H1 (cell line): ENCODE measurements around the gene PTBP1.

Source experiments
- CTCF ChIP-seq, 3 experiments: IDR thresholded peaks; 1 replicate in 2 of 3; 2 replicates in 1 of 3; pipeline versions ENCODE4 v1.5.1 to v1.6.1; 2011; ENCODE audit warnings: low read length in 3 of 3, mild to moderate bottlenecking in 3 of 3, inconsistent platforms in 2 of 3, low read depth in 1 of 3, moderate library complexity in 1 of 3; ENCODE audit not compliant: insufficient read depth in 1 of 3; ENCODE audit errors: control extremely low read depth in 1 of 3
- EGR1 ChIP-seq: IDR thresholded peaks from 2 replicates; pipeline ENCODE4 v1.6.1; 2011; ENCODE audit warnings: low read depth, low read length, borderline replicate concordance
- POLR2A ChIP-seq, 2 experiments: IDR thresholded peaks; 1 replicate in 1 of 2; 2 replicates in 1 of 2; pipeline ENCODE4 v1.6.1; 2011; ENCODE audit warnings: low read depth in 2 of 2, low read length in 2 of 2, mild to moderate bottlenecking in 2 of 2; ENCODE audit errors: control extremely low read depth in 1 of 2
- POLR2AphosphoS5 ChIP-seq: IDR thresholded peaks from 2 replicates; pipeline ENCODE4 v1.6.1; 2011; ENCODE audit warnings: low read depth, low read length

- TF ChIP-seq POLR2AphosphoS5 (no peak), CTCF (IDR thresholded peaks at IDR 0.05; ENCODE audit: control extremely low read depth in 1 of 3, insufficient read depth in 1 of 3, low read depth in 1 of 3, low read length in 3 of 3) (no peak), EGR1 (no peak), POLR2A (IDR thresholded peaks at IDR 0.05; ENCODE audit: control extremely low read depth in 1 of 2, low read depth in 2 of 2, low read length in 2 of 2) (no peak)
Measured at GRCh38 chr19:827710-828321, 30.6 kb downstream of the PTBP1 start, which contains the start of gene AZU1.
